NCI-H2081 treated with DMSO at 0.1 percent for 48 hours (cell line): ENCODE data around the gene MT3.

Experiments
- DNase-seq: peaks from one replicate; lab custom pipeline; 2025; lab: John Stamatoyannopoulos, UW

The MT3 gene

GRCh38 chr16:56589141-56590039 lies at the start of gene MT3:
MT3 (plus strand) TSS chr16:56589528; CDS start chr16:56589591, 63 bp downstream.
- peak; percentile 6 for DNase-seq

GRCh38 chr16:56539656-56540055 lies 49.7 kb upstream of the MT3 start:
- no peak for DNase-seq

- no peak for DNase-seq
These were observed 47.3 kb upstream of the MT3 start for GRCh38 chr16:56542039-56542438.

- DNase-seq, result no peak
These were observed 42.0 kb upstream of the MT3 start for GRCh38 chr16:56547120-56547948.

- no peak for DNase-seq
These were observed 41.3 kb upstream of the MT3 start for GRCh38 chr16:56547949-56548567.

GRCh38 chr16:56549161-56549560 lies 40.2 kb upstream of the MT3 start:
- no peak for DNase-seq

GRCh38 chr16:56549744-56550385 lies 39.5 kb upstream of the MT3 start:
- DNase-seq, result no peak

GRCh38 chr16:56551796-56552738 lies 37.3 kb upstream of the MT3 start:
- DNase-seq, result no peak

GRCh38 chr16:56554441-56554840 lies 34.9 kb upstream of the MT3 start:
- no peak for DNase-seq

- DNase-seq, result peak; percentile 60
These were observed 31.1 kb upstream of the MT3 start for GRCh38 chr16:56558024-56558747.

- DNase-seq, result no peak
These were observed 30.2 kb upstream of the MT3 start for GRCh38 chr16:56559109-56559508.

GRCh38 chr16:56560447-56560846 lies 28.9 kb upstream of the MT3 start:
- DNase-seq, result no peak

GRCh38 chr16:56561126-56561525 lies 28.2 kb upstream of the MT3 start:
- DNase-seq, result no peak

- DNase-seq, result no peak
These were observed 24.4 kb upstream of the MT3 start, which contains the start of gene MT4 for GRCh38 chr16:56564793-56565477. MT4 (plus strand) TSS chr16:56565073; CDS start chr16:56565129, 56 bp downstream.

GRCh38 chr16:56569971-56570370 lies 19.4 kb upstream of the MT3 start:
- no peak for DNase-seq

- no peak for DNase-seq
These were observed 17.8 kb upstream of the MT3 start for GRCh38 chr16:56571525-56571924.

- no peak for DNase-seq
These were observed 14.7 kb upstream of the MT3 start for GRCh38 chr16:56574625-56575024.

- DNase-seq, result no peak
These were observed 12.6 kb upstream of the MT3 start for GRCh38 chr16:56576585-56577299.

- no peak for DNase-seq
These were observed 12.1 kb upstream of the MT3 start for GRCh38 chr16:56577300-56577625.
